ENCODE data around the gene POLR1A.
A peak's percentile ranks its signal among the peaks of the same experiment; 100 is the strongest.

The POLR1A gene

GRCh38 chr2:86097114-86097896 is 8.4 kb downstream of the POLR1A start:
- no peak for DNase-seq

DNA sequence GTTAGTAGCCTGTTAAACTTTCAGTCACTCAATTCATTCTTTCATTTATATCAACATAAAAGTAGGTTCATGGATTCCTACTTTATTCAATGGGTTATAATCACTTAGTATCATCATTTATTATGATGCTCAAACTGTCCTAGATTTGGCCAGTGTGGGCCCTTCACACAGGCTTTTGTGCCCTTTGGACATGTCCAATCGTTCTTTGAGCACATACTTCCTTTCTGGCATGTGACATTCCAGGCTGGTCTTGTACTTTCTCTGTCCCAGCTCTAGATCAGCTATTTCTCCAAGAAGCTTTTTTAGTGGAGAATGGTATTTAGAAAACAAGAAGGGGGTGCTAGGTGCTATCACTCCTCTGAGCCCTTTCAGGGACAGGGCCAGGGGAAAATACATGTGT is 11.5 kb downstream of the POLR1A start:
- DNase-seq = no peak

DNA sequence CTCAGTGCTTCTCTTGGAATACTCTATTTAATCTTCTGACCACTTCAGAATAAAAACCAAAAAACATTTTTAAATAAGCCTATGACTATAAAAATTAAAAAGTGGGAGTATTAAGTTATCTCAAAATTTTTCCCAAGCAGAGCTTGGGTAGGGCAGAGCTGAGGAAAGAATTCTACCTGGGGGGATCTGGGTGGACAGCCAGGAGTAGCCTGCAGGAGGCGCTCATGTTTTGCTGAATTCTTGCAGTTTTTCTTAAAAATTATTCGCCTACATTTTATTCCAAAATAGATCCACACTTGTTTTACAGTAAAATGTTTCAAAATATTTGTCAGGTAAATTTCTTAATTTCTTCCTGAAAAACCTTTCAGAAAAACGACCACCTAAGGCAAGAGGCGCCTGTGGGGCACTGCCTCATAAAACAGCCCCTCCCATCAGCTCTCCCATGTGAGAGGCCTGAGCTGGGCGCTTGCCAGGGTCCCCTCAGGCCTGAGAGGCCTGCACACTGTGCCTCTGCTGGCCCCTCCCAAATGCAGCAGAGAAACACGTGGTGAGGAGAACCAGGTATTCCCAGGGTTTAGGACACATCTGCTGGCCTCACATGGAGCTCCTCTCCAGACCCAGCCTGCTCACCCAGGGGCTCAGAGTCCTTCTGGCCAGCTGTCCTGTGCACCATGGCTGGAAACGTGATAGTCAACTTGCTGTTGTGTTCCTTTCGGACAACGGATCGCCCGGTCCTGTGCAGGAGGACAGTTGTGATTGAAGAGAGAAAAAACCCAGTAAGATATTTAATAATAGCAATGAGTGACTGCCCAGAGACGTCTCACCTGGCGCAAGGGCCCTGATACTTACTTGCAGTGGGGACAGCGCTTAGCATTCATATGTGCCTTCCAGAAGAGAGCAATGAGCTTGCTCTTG is 17.5 kb downstream of the POLR1A start:
- no peak for DNase-seq

- DNase-seq = no peak
Observed at GRCh38 chr2:86082756-86083155, 22.9 kb downstream of the POLR1A start.

GRCh38 chr2:86081724-86082123 is 24.0 kb downstream of the POLR1A start:
- DNase-seq = no peak

GRCh38 chr2:86079981-86080911 is 25.4 kb downstream of the POLR1A start:
- DNase-seq = peak; percentile 59 to 80 (median 79)

DNA sequence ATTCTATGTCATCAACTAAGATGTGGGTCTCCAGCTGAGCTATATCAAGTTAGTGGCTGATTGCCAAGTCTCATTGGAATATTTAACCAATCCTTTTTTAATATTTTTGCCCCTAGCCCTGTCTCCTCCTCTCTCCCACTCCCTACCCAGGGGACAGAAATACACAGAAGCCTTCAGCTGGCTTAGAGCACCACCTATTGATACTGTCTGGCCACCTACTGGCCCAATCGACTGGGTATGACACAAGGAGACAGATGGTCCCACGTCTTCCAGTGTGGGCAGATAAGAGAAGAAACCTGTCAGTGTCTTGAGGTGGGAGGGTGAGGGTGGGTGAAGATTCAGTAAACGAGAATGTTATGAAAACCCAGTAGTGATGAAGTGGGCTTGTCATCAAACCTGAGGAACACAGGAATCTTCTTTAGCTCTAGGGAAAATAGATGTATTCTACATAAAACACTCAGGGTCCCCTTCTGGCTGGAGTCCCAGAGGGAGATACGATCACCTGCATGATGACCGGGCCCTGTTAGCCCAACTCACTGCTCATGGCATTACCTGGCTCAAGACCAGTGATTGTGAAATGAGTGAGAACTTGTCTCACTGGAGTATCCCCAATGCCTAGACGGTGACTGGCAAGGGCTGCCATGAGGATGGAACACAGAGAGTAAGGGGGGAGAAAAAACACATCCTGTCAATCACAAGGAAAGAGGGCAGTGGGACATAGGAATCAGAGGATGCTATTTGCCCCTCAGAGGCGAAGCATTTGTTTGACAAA is 26.7 kb downstream of the POLR1A start:
- DNase-seq = peak in 2 of 5 donors; percentile 14 to 66

DNA sequence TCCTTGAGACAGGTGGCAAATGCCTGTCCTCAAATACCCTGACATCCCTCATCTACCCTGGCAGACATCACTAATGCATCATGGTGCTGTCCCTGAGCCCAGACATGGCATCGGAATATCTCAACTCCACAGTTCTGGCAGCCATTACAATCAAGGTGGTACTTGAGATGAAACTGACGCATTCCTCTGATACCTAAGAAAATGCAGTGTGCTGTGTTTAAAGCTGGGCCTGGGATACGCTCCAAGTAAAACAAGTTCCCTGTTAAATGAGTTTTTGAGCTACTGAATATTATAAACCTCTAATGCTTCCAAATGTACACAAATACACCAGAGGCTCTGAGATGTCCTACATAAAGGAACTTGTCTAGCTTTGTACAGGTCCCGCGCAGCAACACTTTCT is 29.8 kb downstream of the POLR1A start:
- no peak for DNase-seq

DNA sequence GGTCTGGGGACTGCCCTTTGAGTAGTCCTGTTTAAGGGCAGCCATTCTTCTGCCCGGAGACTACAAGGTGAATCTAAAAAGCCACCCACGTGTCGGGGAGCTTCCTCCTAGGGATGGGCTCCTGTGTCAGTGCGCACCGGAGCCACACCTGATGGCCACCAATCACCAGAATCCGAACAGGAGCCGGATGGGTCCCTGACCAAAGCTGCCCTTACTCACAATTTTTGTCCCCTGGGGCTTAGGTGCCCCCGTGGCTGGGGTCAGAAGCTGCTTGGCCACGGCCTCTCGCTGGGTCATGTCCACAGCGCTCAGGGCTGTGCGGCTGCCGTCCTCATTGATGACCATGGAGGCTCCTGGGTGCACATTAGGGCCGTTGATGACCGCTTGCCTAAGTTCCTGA is 30.9 kb downstream of the POLR1A start:
- DNase-seq = no peak

DNA sequence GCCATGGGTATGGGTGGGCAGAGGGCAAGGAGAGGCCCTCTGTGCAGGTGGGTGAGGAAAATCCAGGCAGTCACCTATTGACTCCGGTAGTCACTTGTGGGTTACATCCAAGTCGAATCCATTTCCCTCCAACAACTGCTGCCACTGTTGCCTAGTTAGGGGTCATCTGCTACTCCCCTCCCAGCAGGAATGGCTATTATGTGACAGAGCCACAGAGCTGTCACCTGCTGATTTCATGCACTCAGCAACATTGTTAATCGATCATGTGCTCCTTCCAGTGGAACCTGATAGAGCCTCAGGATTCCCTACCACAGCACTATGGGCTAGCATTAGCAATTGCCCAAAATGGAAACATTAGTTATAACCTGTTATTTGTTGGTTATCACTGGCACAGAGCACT is 31.4 kb downstream of the POLR1A start:
- no peak for DNase-seq

DNA sequence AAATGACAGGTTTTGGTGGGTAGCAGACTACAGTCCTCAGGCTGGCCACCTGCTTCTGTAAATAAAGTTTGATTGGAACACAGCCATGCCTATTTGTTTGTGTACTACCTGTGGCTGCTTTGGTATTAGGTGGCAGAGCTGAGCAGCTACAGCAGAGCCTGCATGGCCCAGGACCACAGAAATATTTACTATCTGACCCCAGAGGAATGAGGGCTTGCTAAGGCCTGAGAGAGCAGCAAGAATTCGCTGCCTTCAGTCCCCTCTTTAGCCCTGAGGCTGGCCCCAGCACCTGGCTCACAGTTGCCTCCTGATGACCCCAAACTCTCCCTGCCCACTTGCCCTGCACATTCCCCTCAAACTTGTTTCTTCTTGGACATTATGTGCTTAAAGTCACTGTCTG is 32.5 kb downstream of the POLR1A start:
- no peak for DNase-seq

DNA sequence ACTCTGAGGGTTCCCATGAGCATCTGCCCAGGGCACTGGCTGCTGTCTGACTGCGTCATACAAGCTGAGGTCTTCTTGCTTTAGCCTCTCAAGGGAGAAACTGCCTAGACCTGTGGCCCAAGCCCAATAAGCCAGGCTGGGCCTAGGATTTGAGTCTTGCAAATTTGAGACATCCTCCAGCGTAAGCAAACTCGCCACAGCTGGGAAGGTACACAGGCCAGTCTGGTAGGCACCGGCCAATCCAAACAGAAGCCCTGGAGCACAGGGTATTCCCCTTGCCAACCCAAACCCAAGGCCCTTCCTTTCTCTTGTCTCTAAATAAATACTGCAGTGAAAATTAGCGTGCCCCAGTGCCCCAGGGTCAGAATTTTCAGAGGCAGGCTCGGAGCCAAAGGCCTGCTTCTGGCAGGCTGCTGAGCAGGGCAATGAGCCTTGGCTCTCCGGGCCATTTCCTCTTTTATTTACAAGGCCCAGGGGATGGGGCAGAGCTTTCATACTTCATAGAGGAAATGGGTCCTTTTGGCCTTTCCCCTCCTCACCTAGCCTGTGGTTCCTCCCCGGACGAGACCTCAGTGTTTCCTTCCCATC is 33.3 kb downstream of the POLR1A start:
- no peak for DNase-seq

GRCh38 chr2:86070868-86071267 is 34.8 kb downstream of the POLR1A start:
- no peak for DNase-seq

- no peak for DNase-seq
Observed at GRCh38 chr2:86069783-86070339, 35.8 kb downstream of the POLR1A start.

GRCh38 chr2:86069091-86069685 is 36.5 kb downstream of the POLR1A start:
- no peak for DNase-seq

- no peak for DNase-seq
Observed at GRCh38 chr2:86068648-86069047, 37.0 kb downstream of the POLR1A start.

DNA sequence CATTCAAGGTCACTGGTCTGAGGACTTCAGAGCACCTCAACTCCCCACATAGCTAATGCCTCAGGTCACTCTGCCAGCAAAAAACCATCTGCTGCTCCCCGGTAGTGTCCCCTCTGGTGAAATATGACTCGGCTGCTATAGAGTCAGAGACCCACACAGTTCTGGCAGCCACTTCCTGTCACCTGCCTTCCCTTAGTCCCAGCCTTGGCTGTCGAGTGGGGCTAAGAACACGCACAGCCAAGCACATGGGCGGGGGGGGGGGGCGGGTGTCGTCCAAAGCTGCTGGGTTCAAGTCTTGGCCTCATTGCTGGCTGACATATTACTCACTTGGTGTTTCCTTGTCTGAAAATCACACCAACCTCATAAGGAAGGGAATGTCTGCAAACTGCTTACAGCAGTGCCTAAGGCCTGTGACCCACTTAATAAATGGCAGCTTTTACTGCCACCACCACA is 37.5 kb downstream of the POLR1A start:
- peak in 2 of 5 donors; percentile 21 to 62 for DNase-seq

DNA sequence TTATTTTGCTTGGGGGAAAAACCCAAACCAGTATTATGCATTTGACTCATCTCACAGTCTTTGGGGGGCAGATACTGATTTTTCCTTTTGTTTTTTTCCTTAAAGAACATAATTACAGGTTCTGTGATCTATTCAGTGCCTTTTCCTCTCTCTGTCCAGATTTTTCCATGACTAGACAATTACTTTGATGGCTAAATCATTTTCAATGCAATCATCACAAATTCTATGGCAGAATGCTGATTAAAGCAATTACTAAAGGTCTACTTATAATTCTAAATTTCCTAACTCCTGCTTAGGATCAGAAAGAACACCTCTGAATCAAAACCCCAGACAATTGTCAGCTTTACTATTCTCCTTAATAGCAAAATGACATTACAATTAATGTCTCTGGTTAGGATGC is 38.8 kb downstream of the POLR1A start:
- DNase-seq = no peak

GRCh38 chr2:86066007-86066578 is 39.6 kb downstream of the POLR1A start:
- DNase-seq = no peak

GRCh38 chr2:86065512-86065911 is 40.2 kb downstream of the POLR1A start:
- DNase-seq = no peak

Data from T-helper 1 cell (primary cell).